Measurements from ENCODE around the gene FNDC11. TPM values are rescaled to one million over a fixed set of nuclear protein-coding genes. Genes with fewer than 3 reads are reported as not detected.

FNDC11 gene
- total RNA-seq, 4 donors from 2014 or later = not detected

- WGBS, 2 donors (ENCODE audit: low coverage in 1 of 2) = 86 to 93% methylated on average over 3 to 31 of the region's 32 CpGs
- Histone ChIP-seq H3K36me3 (no peaks in the 10 kb centered on the region), H3K4me1 (peaks cover 8 to 26% (median 18%) of the 10 kb centered on the region in 4 donors), H3K27me3 (peaks cover 4% of the 10 kb centered on the region), H3K9me3 (no peaks in the 10 kb centered on the region), H3K27ac (no peak overlapping the region), H3K4me3 (no peak overlapping the region)
- in situ Hi-C loops (cut with MboI; ENCODE audit: low pct_ligation_motif_present in 1 of 4, low pct_unique_long_range_greater_than_20kb in 1 of 4, low sequenced_read_pairs in 3 of 4) (no loop called here), intact Hi-C loops (cut with DNase I; ENCODE audit: low total_unique reads) (no loop called here)
- DNase-seq = no peak
- no peak for TF ChIP-seq POLR2A (IDR thresholded peaks at IDR 0.05)
- TF ChIP-seq, protein P1, sequence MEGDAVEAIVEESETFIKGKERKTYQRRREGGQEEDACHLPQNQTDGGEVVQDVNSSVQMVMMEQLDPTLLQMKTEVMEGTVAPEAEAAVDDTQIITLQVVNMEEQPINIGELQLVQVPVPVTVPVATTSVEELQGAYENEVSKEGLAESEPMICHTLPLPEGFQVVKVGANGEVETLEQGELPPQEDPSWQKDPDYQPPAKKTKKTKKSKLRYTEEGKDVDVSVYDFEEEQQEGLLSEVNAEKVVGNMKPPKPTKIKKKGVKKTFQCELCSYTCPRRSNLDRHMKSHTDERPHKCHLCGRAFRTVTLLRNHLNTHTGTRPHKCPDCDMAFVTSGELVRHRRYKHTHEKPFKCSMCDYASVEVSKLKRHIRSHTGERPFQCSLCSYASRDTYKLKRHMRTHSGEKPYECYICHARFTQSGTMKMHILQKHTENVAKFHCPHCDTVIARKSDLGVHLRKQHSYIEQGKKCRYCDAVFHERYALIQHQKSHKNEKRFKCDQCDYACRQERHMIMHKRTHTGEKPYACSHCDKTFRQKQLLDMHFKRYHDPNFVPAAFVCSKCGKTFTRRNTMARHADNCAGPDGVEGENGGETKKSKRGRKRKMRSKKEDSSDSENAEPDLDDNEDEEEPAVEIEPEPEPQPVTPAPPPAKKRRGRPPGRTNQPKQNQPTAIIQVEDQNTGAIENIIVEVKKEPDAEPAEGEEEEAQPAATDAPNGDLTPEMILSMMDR (IDR thresholded peaks at IDR 0.05) = no peak
- TF ChIP-seq EP300 (IDR thresholded peaks at IDR 0.05; ENCODE audit: low read depth) = no peak
- TF ChIP-seq POLR2AphosphoS5 (IDR thresholded peaks at IDR 0.05) = no peak
Observed at GRCh38 chr20:63517376-63518309, 36.3 kb upstream of the FNDC11 start.

GRCh38 chr20:63518351-63518861 lies 35.6 kb upstream of the FNDC11 start:
- Histone ChIP-seq H3K27me3 (no peaks in the 10 kb centered on the region), H3K36me3 (no peaks in the 10 kb centered on the region), H3K9me3 (no peaks in the 10 kb centered on the region), H3K27ac (no peak overlapping the region), H3K4me3 (no peak overlapping the region), H3K4me1 (peaks cover 9 to 31% (median 19%) of the 10 kb centered on the region in 4 donors)
- intact Hi-C loops (cut with DNase I; ENCODE audit: low total_unique reads) = no loop called here
- 86% methylated on average over 20 of the region's 20 CpGs; no CpG with 5 or more reads in 1 of the 2 donors for WGBS, 2 donors (ENCODE audit: low coverage in 1 of 2)
- DNase-seq = no peak
- in situ Hi-C loops (cut with MboI; ENCODE audit: low pct_ligation_motif_present in 1 of 4, low pct_unique_long_range_greater_than_20kb in 1 of 4, low sequenced_read_pairs in 3 of 4) = no loop called here
- TF ChIP-seq POLR2A (IDR thresholded peaks at IDR 0.05) = no peak

DNA sequence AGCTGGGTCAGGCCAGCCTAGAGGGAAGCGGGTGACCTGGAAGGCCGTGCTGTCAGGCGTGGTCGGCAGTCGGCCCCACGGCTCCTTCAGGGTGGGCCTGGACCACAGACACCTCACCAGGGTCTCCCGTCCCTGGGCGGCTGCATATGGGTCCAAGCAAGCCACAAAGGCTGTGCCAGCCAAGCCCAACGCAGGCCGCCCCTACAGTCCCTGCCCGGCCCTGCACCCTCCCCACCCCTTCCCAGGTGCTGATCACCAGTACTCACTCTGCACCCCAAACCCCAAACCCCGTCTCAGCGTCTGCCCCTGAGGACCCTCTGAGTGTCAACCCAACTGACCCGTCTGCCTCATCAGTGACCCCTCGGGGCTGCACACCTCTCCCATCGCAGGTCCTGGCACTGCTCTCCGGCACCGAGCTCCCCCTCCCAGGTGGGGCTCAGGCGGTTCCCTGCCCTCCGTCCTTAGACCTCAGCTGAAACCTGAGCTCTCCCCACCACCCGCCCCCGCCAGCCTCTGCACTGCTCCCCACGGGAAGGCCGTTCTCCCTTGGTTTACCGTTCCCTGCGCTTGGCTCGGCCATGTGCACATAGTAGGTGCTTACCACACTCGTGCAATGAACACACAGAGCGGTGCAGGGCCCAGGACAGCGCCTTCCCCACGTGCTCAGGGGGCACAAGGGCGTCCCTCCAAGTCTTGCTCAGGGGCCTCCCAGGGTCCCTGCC lies 34.9 kb upstream of the FNDC11 start:
- Histone ChIP-seq H3K4me1 (peaks cover 9 to 31% (median 19%) of the 10 kb centered on the region in 4 donors), H3K9me3 (no peaks in the 10 kb centered on the region), H3K27ac (no peak overlapping the region), H3K4me3 (peak overlapping the region in 2 of 4 donors; percentile 76 to 100), H3K36me3 (no peaks in the 10 kb centered on the region), H3K27me3 (no peaks in the 10 kb centered on the region)
- 81% methylated on average over 29 of the region's 32 CpGs; no CpG with 5 or more reads in 1 of the 2 donors for WGBS, 2 donors (ENCODE audit: low coverage in 1 of 2)
- in situ Hi-C loops (cut with MboI; ENCODE audit: low pct_ligation_motif_present in 1 of 4, low pct_unique_long_range_greater_than_20kb in 1 of 4, low sequenced_read_pairs in 3 of 4) = no loop called here
- intact Hi-C loops (cut with DNase I; ENCODE audit: low total_unique reads) = no loop called here
- no peak for DNase-seq
- TF ChIP-seq POLR2A (IDR thresholded peaks at IDR 0.05) = no peak
- TF ChIP-seq POLR2AphosphoS5 (IDR thresholded peaks at IDR 0.05) = no peak
- TF ChIP-seq, protein P1 (IDR thresholded peaks at IDR 0.05) = no peak
- no peak for TF ChIP-seq EP300 (IDR thresholded peaks at IDR 0.05; ENCODE audit: low read depth)

- Histone ChIP-seq H3K27ac (peak overlapping the region; percentile 95 to 99 (median 96)), H3K4me3 (peak overlapping the region; percentile 76 to 100 (median 86)), H3K27me3 (no peaks in the 10 kb centered on the region), H3K4me1 (peaks cover 9 to 31% (median 19%) of the 10 kb centered on the region in 4 donors), H3K9me3 (no peaks in the 10 kb centered on the region), H3K36me3 (no peaks in the 10 kb centered on the region)
- WGBS, 2 donors (ENCODE audit: low coverage in 1 of 2) = 3% methylated on average over 37 of the region's 72 CpGs; no CpG with 5 or more reads in 1 of the 2 donors
- DNase-seq = peak; percentile 70
- in situ Hi-C loops (cut with MboI; ENCODE audit: low pct_ligation_motif_present in 1 of 4, low pct_unique_long_range_greater_than_20kb in 1 of 4, low sequenced_read_pairs in 3 of 4) = no loop called here
- no peak for TF ChIP-seq EP300 (IDR thresholded peaks at IDR 0.05; ENCODE audit: low read depth)
- TF ChIP-seq, protein P1 (IDR thresholded peaks at IDR 0.05) = peak; percentile 12 to 40 (median 20)
- intact Hi-C loops (cut with DNase I; ENCODE audit: low total_unique reads) = no loop called here
Observed at GRCh38 chr20:63519668-63520503, 34.1 kb upstream of the FNDC11 start.

All from transverse colon (tissue), 4 donors.